ENCODE measurements around the gene ADAM22.

- TF ChIP-seq CTCF (IDR thresholded peaks at IDR 0.05) (no peak), POLR2A (IDR thresholded peaks at IDR 0.05) (no peak), EP300 (IDR thresholded peaks at IDR 0.05) (no peak)
These were observed 26.2 kb downstream of the ADAM22 start for GRCh38 chr7:87960239-87960638.
